K562 (cell line): Measurements from ENCODE around the gene SHISA5. TPM values are rescaled to one million over a fixed set of nuclear protein-coding genes. Genes with fewer than 3 reads are reported as not detected.

Source experiments
- ATAC-seq: fragments of 200-7000 bp; cut with Tn5 transposase; 3 replicates; pipeline ENCODE4 v1.9.1; 2020; ENCODE audit warnings: moderate library complexity
- BruUV-seq: library from RNA; stranded (reverse); fragments of 400-500 nt; replicated peaks from 2 replicates; lab custom pipeline; 2021; lab: Mats Ljungman, UMichigan
- CTCF ChIA-PET: fragments of 300-600 bp; formaldehyde crosslinking; extraction: SDS; loops from one replicate; lab custom pipeline; 2021; ENCODE audit warnings: low intra/inter-chr PET ratio; lab: Yijun Ruan, JAX
- POLR2A ChIA-PET: fragments of 300-600, 350-650 bp; sonication (Branson Sonifier 250); formaldehyde crosslinking; extraction: SDS; loops from one replicate; lab custom pipeline; 2021; ENCODE audit warnings: antibody characterized with exemption, inconsistent platforms; lab: Yijun Ruan, JAX
- DNase-seq, 4 experiments: peaks; one replicate each; pipeline versions ENCODE4 v3.0.0 to v3.0.0-alpha.2; 2011 to 2018; ENCODE audit warnings: low spot score in 3 of 4, mixed read lengths in 3 of 4; ENCODE audit errors: extremely low read depth in 1 of 4
- FAIRE-seq: peaks from 2 replicates; lab custom pipeline; 2011; peaks lifted over from hg19 to GRCh38; lab: Jason Lieb, UNC
- H2AFZ ChIP-seq: 2 replicates; pipeline ENCODE4 v1.6.0; 2011; ENCODE audit warnings: low read depth, low read length, control low read depth, inconsistent platforms
- H3K27ac ChIP-seq: fragments of 200-600 bp; 3 replicates; pipeline ENCODE4 v1.8.0; 2011; ENCODE audit warnings: low read depth, mild to moderate bottlenecking, control low read depth, inconsistent platforms, low read length, moderate library complexity, mixed read lengths; ENCODE audit errors: extremely low read depth
- H3K27me3 ChIP-seq, 2 experiments: fragments of 300-600 bp in 1 of 2; 2 replicates in 1 of 2; 3 replicates in 1 of 2; pipeline versions ENCODE4 v1.6.0 to v1.8.0; 2011; ENCODE audit warnings: inconsistent platforms in 2 of 2, low read length in 2 of 2, mild to moderate bottlenecking in 1 of 2, mixed read lengths in 1 of 2, moderate library complexity in 1 of 2; ENCODE audit not compliant: control insufficient read depth in 2 of 2, insufficient read depth in 2 of 2
- H3K36me3 ChIP-seq: fragments of 300-600 bp; 3 replicates; pipeline ENCODE4 v1.8.0; 2011; ENCODE audit warnings: mild to moderate bottlenecking, low read length, inconsistent platforms; ENCODE audit not compliant: control insufficient read depth, insufficient read depth
- H3K4me1 ChIP-seq, 2 experiments: fragments of 200-600 bp in 1 of 2; replicated peaks in 1 of 2; 2 replicates in 1 of 2; 3 replicates in 1 of 2; pipeline versions ENCODE4 v1.5.1 to v1.8.0; 2011; ENCODE audit warnings: inconsistent platforms in 2 of 2, low read length in 2 of 2, mild to moderate bottlenecking in 1 of 2, mixed read lengths in 1 of 2, moderate library complexity in 1 of 2; ENCODE audit not compliant: control insufficient read depth in 2 of 2, insufficient read depth in 2 of 2
- H3K4me2 ChIP-seq: 2 replicates; pipeline ENCODE4 v1.6.1; 2011; ENCODE audit warnings: low read length, control low read depth, inconsistent platforms, mixed read lengths; ENCODE audit not compliant: insufficient read depth
- H3K4me3 ChIP-seq: fragments of 200-600 bp; sonication (generic), shearing (Covaris generic); 2 replicates; pipeline ENCODE4 v1.5.1; 2016; ENCODE audit warnings: control low read depth, inconsistent platforms
- H3K79me2 ChIP-seq: fragments of 200-600 bp; 3 replicates; pipeline ENCODE4 v1.8.0; 2011; ENCODE audit warnings: low read length, inconsistent platforms; ENCODE audit not compliant: control insufficient read depth, insufficient read depth
- H3K9ac ChIP-seq, 2 experiments: 2 replicates each; pipeline versions ENCODE4 v1.6.0 to v1.6.1; 2011; ENCODE audit warnings: low read depth in 2 of 2, low read length in 2 of 2, control low read depth in 1 of 2, inconsistent platforms in 1 of 2, mild to moderate bottlenecking in 1 of 2, mixed read lengths in 1 of 2; ENCODE audit not compliant: insufficient read depth in 1 of 2
- H3K9me1 ChIP-seq: one replicate; pipeline ENCODE4 v1.6.0; 2011; ENCODE audit warnings: inconsistent platforms, mild to moderate bottlenecking, low read length, moderate library complexity; ENCODE audit not compliant: control insufficient read depth, insufficient read depth
- H3K9me3 ChIP-seq: replicated peaks from 2 replicates; pipeline ENCODE4 v1.5.1; 2011; ENCODE audit warnings: low read depth, low read length, inconsistent platforms; ENCODE audit not compliant: control insufficient read depth, insufficient read depth
- H4K20me1 ChIP-seq: replicated peaks from 2 replicates; pipeline ENCODE4 v1.6.1; 2011; ENCODE audit warnings: low read length, inconsistent platforms, mixed read lengths; ENCODE audit not compliant: control insufficient read depth, insufficient read depth
- BCOR ChIP-seq: fragments of 450-650 bp; IDR thresholded peaks from 2 replicates; pipeline ENCODE4 v1.6.1; 2016
- KLF10 ChIP-seq: fragments of 250-450 bp; sonication (Bioruptor Pico); IDR thresholded peaks from 2 replicates; pipeline ENCODE4 v1.6.1; 2021; ENCODE audit warnings: matching md5 sums
- RBBP5 ChIP-seq: fragments of 200-600 bp; sonication (generic); IDR thresholded peaks from 2 replicates; pipeline ENCODE4 v1.6.1; 2012; ENCODE audit warnings: borderline replicate concordance, mild to moderate bottlenecking, low read length, control low read depth, inconsistent platforms; ENCODE audit not compliant: insufficient read depth, poor library complexity, severe bottlenecking
- SMAD1 ChIP-seq: fragments of 150-350 bp; IDR thresholded peaks from 2 replicates; pipeline ENCODE4 v1.6.1; 2014; ENCODE audit warnings: low read length, low read depth; ENCODE audit not compliant: partially characterized antibody
- ZNF165 ChIP-seq: fragments of 250-450 bp; sonication (Bioruptor Pico); IDR thresholded peaks from 2 replicates; pipeline ENCODE4 v1.4.0; 2020; ENCODE audit warnings: borderline replicate concordance
- ZNF175 ChIP-seq: fragments of 200-800 bp; sonication (Bioruptor generic); IDR thresholded peaks from 2 replicates; pipeline ENCODE4 v1.6.1; 2016; ENCODE audit warnings: low read depth, mild to moderate bottlenecking, missing genetic modification characterization, missing compliant biosample characterization
- WGBS: fragments of 100-300 bp; shearing (Covaris generic); methylation state at CpG from one replicate; pipeline ENCODE4 v1.1.6; 2016; ENCODE audit warnings: low coverage, mixed read lengths; ENCODE audit not compliant: insufficient coverage; ENCODE audit errors: missing lambda C conversion rate; 5-methylcytosine and 5-hydroxymethylcytosine counted together
- in situ Hi-C: fragments of 300-500 bp; cut with MboI; formaldehyde crosslinking; loops from 4 replicates; pipeline ENCODE4 v1.15.0; 2018; ENCODE audit warnings: inconsistent platforms, mixed read lengths
- intact Hi-C: fragments of 100-400 bp; cut with micrococcal nuclease; formaldehyde crosslinking; loops from 2 replicates; pipeline ENCODE4 v1.14.2; 2022
- polyA plus RNA-seq, 8 experiments: library from polyadenylated mRNA; depleted of rRNA in 4 of 8; stranded (reverse) in 5 of 8; unstranded in 3 of 8; fragments of >200 nt; fragmentation: Nextera tagmentation in 2 of 8; fragmentation: Illumina TruSeq in 1 of 8; extraction: Ambion mirVana in 2 of 8; extraction: Trizol in 1 of 8; gene quantifications; 2 replicates each; pipeline versions ENCODE4 v1.2.1 to v1.2.3, GENCODE V29; 2011 to 2014; ENCODE audit warnings: inconsistent platforms in 1 of 8, missing spikeins in 1 of 8
- total RNA-seq, 7 experiments: library from RNA; depleted of rRNA in 6 of 7; stranded (reverse); fragments of >200 nt in 6 of 7; fragmentation: Illumina TruSeq in 2 of 7; extraction: Trizol in 2 of 7; gene quantifications; 2 replicates each; pipeline versions ENCODE4 v1.2.1 to v1.2.3, GENCODE V29; 2011 to 2021; ENCODE audit warnings: low replicate concordance in 1 of 7

The SHISA5 gene
- total and polyA plus RNA-seq, 9 of the 15 experiments (the other 6 are each of a cell fraction or from before 2014, with no cell fraction given), result 8.4 to 85.8 (median 56.1) TPM

DNA sequence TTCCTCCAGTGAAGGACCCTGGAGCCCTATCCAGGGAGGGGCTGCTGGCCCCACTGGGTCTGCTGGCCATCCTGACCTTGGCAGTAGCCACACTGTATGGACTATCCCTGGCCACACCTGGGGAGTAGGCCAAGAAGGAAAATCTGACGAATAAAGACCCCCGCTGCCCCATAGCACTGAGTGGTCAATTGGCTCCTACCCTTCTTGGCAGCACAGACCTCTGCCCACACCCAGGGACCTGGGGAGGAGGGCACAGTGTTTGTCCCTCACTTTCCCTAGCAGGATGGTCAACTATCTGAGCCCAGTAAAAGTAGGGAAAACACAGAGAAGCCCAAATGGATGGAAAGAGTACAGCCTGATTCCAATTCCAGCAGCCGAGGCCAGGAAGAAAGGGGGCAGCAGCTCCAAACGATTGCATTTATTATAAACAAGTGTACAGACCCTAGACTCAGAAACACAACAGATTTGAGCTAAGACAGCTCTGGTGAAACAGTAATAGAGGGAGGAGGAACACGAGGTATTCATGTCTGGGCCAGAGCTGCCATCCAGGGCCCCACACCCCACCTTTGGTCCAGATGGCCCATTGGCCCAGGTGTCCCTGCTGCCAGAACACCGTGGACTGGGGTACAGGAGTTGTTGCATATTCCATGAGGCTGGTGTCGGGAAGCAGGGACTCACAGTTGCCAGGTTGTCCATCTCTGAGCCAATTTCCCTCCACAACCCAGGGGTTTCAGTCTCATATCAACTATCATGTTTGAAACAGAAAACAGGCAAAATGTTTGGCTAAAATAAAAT, 36.3 kb downstream of the SHISA5 start:
- no peak overlapping the region for H3K27ac ChIP-seq
- CTCF ChIA-PET, result no interaction called here
- peaks cover 21% of the 10 kb centered on the region for H3K79me2 ChIP-seq
- H3K4me1 ChIP-seq, result peaks cover 6 to 54% of the 10 kb centered on the region in 2 experiments
- no peak overlapping the region for H3K4me2 ChIP-seq
- 82% methylated on average over 6 of the region's 7 CpGs for WGBS
- H3K9me3 ChIP-seq, result no peaks in the 10 kb centered on the region
- in situ Hi-C loops (loop anchor here (5.0 kb wide), 1 partner anchor 90 kb away; the partner anchor contains the start of gene PFKFB4), intact Hi-C loops (no loop called here)
- ATAC-seq, result no peak
- no TSS peak for BruUV-seq
- H3K9me1 ChIP-seq, result no peaks in the 10 kb centered on the region
- peaks cover 38% of the 10 kb centered on the region; the same call in 1 of the 3 replicates for H3K36me3 ChIP-seq
- TF ChIP-seq ZNF175 (CRISPR knock-in tag), result no peak
- TF ChIP-seq ZNF165 (CRISPR knock-in tag), result no peak
- TF ChIP-seq SMAD1, result no peak
- TF ChIP-seq BCOR, result no peak
- TF ChIP-seq RBBP5, result no peak
- no peak for TF ChIP-seq KLF10
- POLR2A ChIA-PET, result no interaction called here
- H3K4me3 ChIP-seq, result no peak overlapping the region
- DNase-seq, result no peak
- H2AFZ ChIP-seq, result no peak overlapping the region
- H3K27me3 ChIP-seq, result no peaks in the 10 kb centered on the region
- H4K20me1 ChIP-seq, result no peaks in the 10 kb centered on the region; the same call in 1 of the 2 replicates
- H3K9ac ChIP-seq, result peak overlapping the region in 1 of 2 experiments; percentile 83; a peak in 2 of 4 replicates
- FAIRE-seq, result no peak
